Fibroblast of mammary gland (primary cell): ENCODE measurements around the gene LETM1.
A peak's percentile ranks its signal among the peaks of the same experiment; 100 is the strongest.

Source experiments
- DNase-seq: peaks from one replicate; pipeline ENCODE4 v3.0.0-alpha.2; 2010; ENCODE audit warnings: low read depth
- H3K4me3 ChIP-seq: 2 replicates; pipeline ENCODE4 v1.5.1; 2011; ENCODE audit warnings: low read depth, mild to moderate bottlenecking, low read length, moderate library complexity; ENCODE audit not compliant: control insufficient read depth
- CTCF ChIP-seq: conservative IDR thresholded peaks from 2 replicates; pipeline ENCODE4 v1.5.1; 2011; ENCODE audit warnings: low read depth, low read length, inconsistent platforms; ENCODE audit not compliant: control insufficient read depth, insufficient read depth

The LETM1 gene

GRCh38 chr4:1869530-1870327, 13.8 kb upstream of the LETM1 start:
- peak overlapping the region; percentile 48 for H3K4me3 ChIP-seq
- DNase-seq = no peak
- TF ChIP-seq CTCF = no peak

GRCh38 chr4:1868912-1869311, 13.0 kb upstream of the LETM1 start:
- TF ChIP-seq CTCF = no peak
- DNase-seq = no peak
- H3K4me3 ChIP-seq = no peak overlapping the region

- no peak overlapping the region for H3K4me3 ChIP-seq
- no peak for DNase-seq
- TF ChIP-seq CTCF = no peak
Observed at GRCh38 chr4:1868293-1868692, 12.3 kb upstream of the LETM1 start.

GRCh38 chr4:1866189-1866661, 10.3 kb upstream of the LETM1 start:
- TF ChIP-seq CTCF = no peak
- DNase-seq = no peak
- H3K4me3 ChIP-seq = no peak overlapping the region

- TF ChIP-seq CTCF = no peak
- no peak for DNase-seq
- no peak overlapping the region for H3K4me3 ChIP-seq
Observed at GRCh38 chr4:1864076-1865008, 8.4 kb upstream of the LETM1 start.

GRCh38 chr4:1863297-1864033, 7.5 kb upstream of the LETM1 start:
- H3K4me3 ChIP-seq = no peak overlapping the region
- DNase-seq = no peak
- TF ChIP-seq CTCF = no peak
